Measurements from ENCODE around the gene COQ3.
A peak's percentile ranks its signal among the peaks of the same experiment; 100 is the strongest.
"Not testable (repeated sequence)": the region's sequence is repeated elsewhere in the genome, so short reads cannot be mapped to it uniquely, and the experiment has no call there.

The COQ3 gene

DNA sequence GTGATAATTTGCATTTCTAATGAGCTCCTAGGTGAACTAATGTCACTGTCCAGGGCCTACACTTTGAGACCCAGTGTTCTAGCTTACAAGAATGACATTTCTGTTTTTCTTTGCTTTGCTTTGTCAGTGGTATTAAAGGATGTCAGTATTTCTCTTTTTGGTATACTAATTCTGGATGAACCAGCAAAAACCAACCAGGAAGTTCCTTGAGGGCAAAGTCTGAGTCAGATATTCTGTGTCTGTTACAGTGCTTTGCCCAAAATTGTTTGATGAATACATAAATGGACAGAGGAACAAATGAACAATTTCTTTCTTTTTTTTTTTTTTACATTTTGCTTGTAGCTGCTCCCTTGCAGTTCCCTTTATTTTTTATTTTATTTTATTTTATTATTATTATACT, 15.4 kb downstream of the COQ3 start:
- peak; percentile 2 to 34 for DNase-seq

GRCh38 chr6:99369533-99369932, 24.5 kb downstream of the COQ3 start:
- no peak for DNase-seq

- DNase-seq, result no peak
Observed at GRCh38 chr6:99366852-99367251, 27.1 kb downstream of the COQ3 start.

GRCh38 chr6:99364026-99364425, 30.0 kb downstream of the COQ3 start:
- DNase-seq, result no peak

GRCh38 chr6:99362678-99363268, 31.2 kb downstream of the COQ3 start:
- DNase-seq, result no peak

DNA sequence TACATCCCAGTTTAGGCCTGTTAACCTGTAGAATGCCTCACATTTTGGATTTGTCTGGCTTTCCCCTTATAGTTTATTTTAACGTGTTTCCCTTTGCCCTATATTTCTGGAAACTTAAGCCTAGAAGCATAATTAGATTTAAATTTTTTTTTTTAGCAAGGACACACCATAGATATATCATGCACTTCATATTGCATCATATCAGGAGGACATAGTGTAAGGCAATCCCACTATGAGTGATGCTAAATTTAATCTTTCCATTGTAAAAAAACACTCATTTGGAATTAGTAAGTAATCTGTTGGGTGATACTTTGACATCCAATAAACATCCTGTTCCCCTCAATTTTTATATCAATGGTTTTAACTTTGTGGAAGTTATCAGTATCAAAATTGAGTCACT, 34.2 kb downstream of the COQ3 start:
- no peak for DNase-seq

GRCh38 chr6:99356641-99357040, 37.4 kb downstream of the COQ3 start:
- no peak for DNase-seq

- no peak for DNase-seq
Observed at GRCh38 chr6:99354983-99355382, 39.0 kb downstream of the COQ3 start.

GRCh38 chr6:99353126-99353525, 40.9 kb downstream of the COQ3 start:
- peak in 1 of 2 experiments; percentile 28 for DNase-seq

- DNase-seq, result no peak
Observed at GRCh38 chr6:99350573-99350972, 43.4 kb downstream of the COQ3 start.

GRCh38 chr6:99349171-99350141, 44.5 kb downstream of the COQ3 start, which contains the start of gene FAXC:
Gene FAXC (minus strand): TSS chr6:99349674. CDS start chr6:99349372, 302 bp downstream.
- no peak for DNase-seq

- DNase-seq, result no peak
Observed at GRCh38 chr6:99348288-99349170, 45.5 kb downstream of the COQ3 start.

DNA sequence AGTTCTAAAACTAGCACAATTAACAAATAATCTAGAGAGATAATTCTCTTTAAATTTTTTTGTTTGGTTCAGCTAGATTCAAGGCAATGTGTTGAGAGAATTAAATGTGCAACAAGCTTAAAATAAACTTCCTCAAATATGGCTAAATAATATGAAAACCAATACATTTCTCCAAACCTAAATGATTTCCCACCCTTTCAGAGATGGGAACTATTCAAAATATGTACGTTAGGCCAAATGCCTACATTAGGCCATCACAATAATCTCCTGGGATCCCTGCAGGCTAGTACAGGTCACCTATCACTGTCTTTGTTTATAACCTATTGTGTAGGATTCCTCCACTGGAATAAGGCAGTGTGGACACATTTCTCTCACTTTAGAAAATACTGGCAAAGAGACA, 46.2 kb downstream of the COQ3 start:
- no peak for DNase-seq

DNA sequence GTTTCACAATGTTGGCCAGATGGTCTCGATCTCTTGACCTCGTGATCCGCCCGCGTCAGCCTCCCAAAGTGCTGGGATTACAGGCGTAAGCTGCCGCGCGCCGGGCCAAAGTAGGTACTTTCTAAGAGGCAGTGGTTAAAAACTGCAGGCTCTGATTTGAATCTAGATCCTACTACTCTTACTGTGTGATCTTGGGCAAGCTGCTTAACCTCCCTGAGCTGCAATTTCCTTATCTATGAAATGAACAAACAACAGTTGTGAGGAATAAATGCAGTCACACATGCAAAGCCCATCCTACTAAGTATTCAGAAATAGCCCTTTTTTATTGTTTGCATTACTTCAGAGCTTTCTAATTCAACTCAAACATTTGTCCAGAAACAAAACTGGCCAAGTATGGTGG, 47.4 kb downstream of the COQ3 start:
- no peak for DNase-seq

DNA sequence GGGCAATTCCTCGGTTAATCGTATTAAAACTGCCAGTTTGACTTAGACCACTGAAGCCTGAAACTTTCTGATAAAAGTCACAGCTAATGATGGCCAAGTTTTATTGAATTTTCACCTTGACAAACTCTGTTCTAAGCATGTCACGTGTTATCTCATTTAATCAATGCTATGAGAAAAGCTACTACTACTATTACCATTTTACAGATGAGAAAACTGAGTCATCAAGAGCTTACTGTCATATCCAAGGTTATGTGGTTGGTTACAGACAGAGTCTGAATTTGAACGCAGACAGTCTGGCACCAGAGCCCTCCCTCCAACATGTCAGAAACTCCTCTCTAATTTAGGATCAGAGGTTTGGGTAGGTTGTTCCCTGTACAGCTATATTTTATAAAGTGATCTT, 48.8 kb downstream of the COQ3 start:
- DNase-seq, result no peak

DNA sequence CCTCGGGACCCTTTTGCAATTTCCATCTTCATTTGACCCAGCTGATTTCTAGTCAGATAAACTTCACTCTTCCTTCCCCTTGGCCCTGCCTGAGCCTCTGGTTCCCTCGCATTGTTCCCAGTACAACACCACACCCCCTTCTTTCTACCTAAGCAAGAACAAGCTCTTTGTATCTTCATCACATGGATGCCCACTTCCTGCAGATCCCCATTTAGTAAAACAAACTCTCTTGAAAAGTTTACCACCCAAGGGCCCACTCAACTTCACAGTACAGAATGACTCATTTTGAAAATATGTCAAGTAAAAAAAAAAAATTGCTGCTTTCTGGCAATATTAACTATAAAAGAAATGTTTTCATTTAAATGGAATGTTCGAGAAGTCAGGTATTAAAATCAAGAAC, 49.7 kb downstream of the COQ3 start:
- DNase-seq, result no peak

GRCh38 chr6:99341862-99342455, 52.0 kb downstream of the COQ3 start:
- DNase-seq, result no peak

GRCh38 chr6:99338188-99338587, 55.8 kb downstream of the COQ3 start:
- DNase-seq, result no peak

- not testable (repeated sequence) for DNase-seq
Observed at GRCh38 chr6:99335298-99335697, 58.7 kb downstream of the COQ3 start.

DNA sequence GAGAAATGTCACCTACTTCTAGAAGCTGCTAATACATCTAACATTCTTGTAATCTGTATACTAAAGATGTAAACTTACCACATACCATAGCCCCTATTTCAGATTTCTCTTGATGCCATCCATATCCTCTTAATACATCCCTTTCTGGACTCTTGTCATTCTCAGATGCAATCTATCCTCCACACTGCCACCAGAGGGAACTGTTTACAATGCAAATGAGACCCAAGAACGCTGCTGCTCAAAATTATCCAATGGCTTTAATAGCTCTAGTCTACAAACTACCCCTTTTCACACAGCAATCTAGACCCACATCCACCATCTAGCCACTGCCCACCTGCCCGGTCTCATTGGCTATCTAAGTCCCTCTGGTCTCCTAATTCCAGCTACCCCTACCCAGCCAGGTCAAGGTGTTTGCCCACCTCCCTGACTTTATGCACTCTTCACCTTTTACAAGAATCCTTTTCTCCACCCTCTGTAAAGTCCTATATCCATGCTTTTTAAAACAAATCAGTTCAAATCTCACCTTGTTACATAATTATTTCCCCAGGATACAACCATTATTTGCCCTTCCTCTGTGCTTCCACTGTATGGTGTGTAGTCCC, 59.4 kb downstream of the COQ3 start:
- DNase-seq, result peak; percentile 79 to 86

- DNase-seq, result no peak
Observed at GRCh38 chr6:99333068-99333467, 60.9 kb downstream of the COQ3 start.

- DNase-seq, result no peak
Observed at GRCh38 chr6:99331531-99331930, 62.5 kb downstream of the COQ3 start.

Data from Kasumi-1 (cell line).